EL (cell line): ENCODE results near the gene SFSWAP.
"Not testable (repeated sequence)": the region's sequence is repeated elsewhere in the genome, so short reads cannot be mapped to it uniquely, and the experiment has no call there.

Experiments used
- DNase-seq: peaks from one replicate; pipeline ENCODE4 v3.0.0-alpha.2; 2016

Gene SFSWAP

GRCh38 chr12:131703161-131703560 is 7.7 kb upstream of the SFSWAP start:
- DNase-seq = no peak

GRCh38 chr12:131704509-131704908 is 6.4 kb upstream of the SFSWAP start:
- DNase-seq = no peak

- DNase-seq = not testable (repeated sequence)
Measured at GRCh38 chr12:131706709-131707108, 4.2 kb upstream of the SFSWAP start.

GRCh38 chr12:131709226-131709625 is 1.7 kb upstream of the SFSWAP start:
- DNase-seq = no peak

- peak; percentile 6 for DNase-seq
Measured at GRCh38 chr12:131711551-131712205, 788 bp downstream of the SFSWAP start.

GRCh38 chr12:131713349-131713748 is 2.5 kb downstream of the SFSWAP start:
- DNase-seq = no peak

- no peak for DNase-seq
Measured at GRCh38 chr12:131714759-131715158, 3.9 kb downstream of the SFSWAP start.

GRCh38 chr12:131716282-131716681 is 5.4 kb downstream of the SFSWAP start:
- DNase-seq = no peak

GRCh38 chr12:131720241-131720640 is 9.4 kb downstream of the SFSWAP start:
- no peak for DNase-seq

- DNase-seq = no peak
Measured at GRCh38 chr12:131720921-131721320, 10.0 kb downstream of the SFSWAP start.

- no peak for DNase-seq
Measured at GRCh38 chr12:131721548-131721947, 10.7 kb downstream of the SFSWAP start.

- no peak for DNase-seq
Measured at GRCh38 chr12:131723532-131723931, 12.6 kb downstream of the SFSWAP start.

- DNase-seq = no peak
Measured at GRCh38 chr12:131724534-131724933, 13.6 kb downstream of the SFSWAP start.

- DNase-seq = no peak
Measured at GRCh38 chr12:131725503-131725902, 14.6 kb downstream of the SFSWAP start.

- DNase-seq = no peak
Measured at GRCh38 chr12:131728720-131729119, 17.8 kb downstream of the SFSWAP start.

- DNase-seq = no peak
Measured at GRCh38 chr12:131729254-131729955, 18.5 kb downstream of the SFSWAP start.

GRCh38 chr12:131732996-131733615 is 22.2 kb downstream of the SFSWAP start:
- no peak for DNase-seq

GRCh38 chr12:131733874-131734273 is 23.0 kb downstream of the SFSWAP start:
- no peak for DNase-seq

- DNase-seq = no peak
Measured at GRCh38 chr12:131734336-131735152, 23.7 kb downstream of the SFSWAP start.

- no peak for DNase-seq
Measured at GRCh38 chr12:131735153-131735456, 24.2 kb downstream of the SFSWAP start.

- DNase-seq = no peak
Measured at GRCh38 chr12:131735476-131736445, 24.9 kb downstream of the SFSWAP start.

GRCh38 chr12:131736446-131737149 is 25.7 kb downstream of the SFSWAP start:
- no peak for DNase-seq
